ENCODE data around the gene OAT.
A peak's percentile ranks its signal among the peaks of the same experiment; 100 is the strongest.

Gene OAT

DNA sequence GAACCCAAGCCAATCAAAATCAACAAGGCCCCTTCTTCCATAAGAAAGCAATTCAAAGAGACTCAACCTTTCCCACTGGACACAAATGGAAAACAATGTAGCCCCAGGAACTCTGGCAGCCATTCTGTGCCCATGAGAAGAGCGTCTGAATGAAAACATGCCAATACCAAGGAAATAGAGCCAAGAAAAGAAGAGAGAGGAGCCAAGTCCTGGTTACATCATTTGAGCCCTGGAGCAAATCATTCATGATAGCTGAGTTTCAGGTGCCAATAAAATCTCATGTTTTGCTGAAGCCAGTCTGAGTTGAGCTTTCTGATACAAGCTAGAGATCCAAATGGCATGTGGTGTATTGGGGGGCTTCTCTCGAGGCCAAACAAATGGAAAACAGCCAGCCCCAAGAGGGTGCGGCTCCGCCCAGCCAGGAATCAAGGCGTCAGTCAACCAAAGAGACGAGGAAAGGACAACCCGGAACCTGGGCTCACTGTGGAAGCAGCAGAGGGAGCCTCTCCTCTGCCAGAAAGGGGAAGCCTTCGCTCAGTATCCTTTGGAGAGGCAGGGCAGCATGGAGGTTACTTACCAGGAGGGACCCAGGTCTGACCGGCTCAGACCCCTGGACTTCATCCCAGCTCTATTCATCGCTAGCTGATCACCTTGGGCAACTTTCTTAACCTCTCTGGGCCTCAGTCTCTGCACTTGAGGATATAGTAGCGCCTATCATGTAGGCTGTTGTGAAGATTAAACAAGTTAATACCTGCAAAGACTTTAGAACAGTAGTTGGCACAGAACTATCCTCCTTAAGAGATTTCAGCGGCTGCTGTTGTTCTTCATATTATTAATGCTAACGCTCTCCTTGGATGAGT lies 61.8 kb downstream of the OAT start:
- peaks cover 21% of the 10 kb centered on the region for H3K9me3 ChIP-seq (ENCODE audit: insufficient read depth, low read length, severe bottlenecking)
- no peak for ATAC-seq (ENCODE audit: insufficient read depth, low read depth)
- H3K4me1 ChIP-seq (ENCODE audit: insufficient read depth, low read length), result peaks cover 26% of the 10 kb centered on the region
- no peak overlapping the region for H3K4me3 ChIP-seq (ENCODE audit: low read depth in 1 of 2, low read length in 2 of 2)
- H3K27ac ChIP-seq (ENCODE audit: low read length), result no peak overlapping the region
- H3K9ac ChIP-seq (ENCODE audit: low read depth, low read length), result no peak overlapping the region
- H2AFZ ChIP-seq (ENCODE audit: low read depth, low read length), result no peak overlapping the region
- H3K79me2 ChIP-seq (ENCODE audit: insufficient read depth, low read length), result no peaks in the 10 kb centered on the region
- TF ChIP-seq, protein P1, sequence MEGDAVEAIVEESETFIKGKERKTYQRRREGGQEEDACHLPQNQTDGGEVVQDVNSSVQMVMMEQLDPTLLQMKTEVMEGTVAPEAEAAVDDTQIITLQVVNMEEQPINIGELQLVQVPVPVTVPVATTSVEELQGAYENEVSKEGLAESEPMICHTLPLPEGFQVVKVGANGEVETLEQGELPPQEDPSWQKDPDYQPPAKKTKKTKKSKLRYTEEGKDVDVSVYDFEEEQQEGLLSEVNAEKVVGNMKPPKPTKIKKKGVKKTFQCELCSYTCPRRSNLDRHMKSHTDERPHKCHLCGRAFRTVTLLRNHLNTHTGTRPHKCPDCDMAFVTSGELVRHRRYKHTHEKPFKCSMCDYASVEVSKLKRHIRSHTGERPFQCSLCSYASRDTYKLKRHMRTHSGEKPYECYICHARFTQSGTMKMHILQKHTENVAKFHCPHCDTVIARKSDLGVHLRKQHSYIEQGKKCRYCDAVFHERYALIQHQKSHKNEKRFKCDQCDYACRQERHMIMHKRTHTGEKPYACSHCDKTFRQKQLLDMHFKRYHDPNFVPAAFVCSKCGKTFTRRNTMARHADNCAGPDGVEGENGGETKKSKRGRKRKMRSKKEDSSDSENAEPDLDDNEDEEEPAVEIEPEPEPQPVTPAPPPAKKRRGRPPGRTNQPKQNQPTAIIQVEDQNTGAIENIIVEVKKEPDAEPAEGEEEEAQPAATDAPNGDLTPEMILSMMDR (IDR thresholded peaks at IDR 0.05; ENCODE audit: borderline replicate concordance, extremely low read depth, low read length, poor library complexity, severe bottlenecking), result no peak
- no peak for TF ChIP-seq EZH2 (IDR thresholded peaks at IDR 0.05; ENCODE audit: borderline replicate concordance, low read depth, low read length, severe bottlenecking)
- H3K36me3 ChIP-seq (ENCODE audit: insufficient read depth, low read length), result no peaks in the 10 kb centered on the region
- no peaks in the 10 kb centered on the region for H3K27me3 ChIP-seq (ENCODE audit: insufficient read depth, low read length, poor library complexity)
- no peaks in the 10 kb centered on the region for H4K20me1 ChIP-seq (ENCODE audit: insufficient read depth, low read length)
- H3K4me2 ChIP-seq (ENCODE audit: insufficient read depth, low read length), result no peak overlapping the region
- no peak for DNase-seq

DNA sequence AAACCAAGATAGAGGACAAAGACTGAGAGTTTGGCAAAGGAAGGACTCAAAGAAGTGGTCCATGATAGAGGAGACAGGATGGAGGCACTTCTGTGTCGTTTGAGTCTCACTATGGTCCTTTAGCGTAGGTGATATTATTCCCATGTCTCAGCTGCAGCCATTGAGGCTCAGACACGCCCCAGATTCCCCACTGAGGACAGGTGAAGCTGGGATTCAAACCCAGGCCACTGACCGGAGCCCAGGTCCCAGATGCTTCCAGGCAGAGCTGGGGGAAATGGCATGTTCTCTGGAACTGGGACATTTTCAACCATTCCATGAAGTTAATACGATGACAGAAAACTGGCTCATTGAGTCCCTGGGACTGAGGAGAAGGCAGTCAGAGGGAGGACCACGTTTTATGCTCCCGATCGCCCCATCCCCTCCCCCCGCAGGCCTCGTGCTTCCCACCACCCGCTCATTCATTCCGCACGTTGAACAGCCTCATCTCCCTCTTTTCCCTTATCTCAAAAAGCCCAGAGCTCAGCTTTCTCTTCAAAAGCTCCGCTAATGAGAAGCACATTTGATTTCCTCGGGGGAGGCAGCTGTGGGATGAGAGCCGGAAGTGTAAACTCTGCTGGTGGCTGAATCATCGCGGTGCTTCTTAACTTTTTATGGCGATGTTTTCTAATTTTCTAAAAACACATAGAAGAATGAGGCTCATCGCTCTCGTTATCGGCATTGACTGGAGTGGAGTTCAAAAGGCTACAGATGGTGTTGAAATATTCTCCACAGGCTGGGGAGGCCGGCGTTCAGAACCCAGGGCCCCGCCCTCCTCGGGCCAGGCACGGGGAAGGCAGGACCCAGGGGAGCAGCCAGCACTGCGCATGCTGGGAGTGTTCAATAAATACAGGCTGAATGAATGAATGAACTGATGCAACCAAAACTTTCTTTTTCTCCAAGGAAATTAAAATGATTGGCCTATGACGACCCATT lies 64.0 kb downstream of the OAT start:
- Histone ChIP-seq H3K27me3 (ENCODE audit: insufficient read depth, low read length, poor library complexity) (no peaks in the 10 kb centered on the region), H3K9ac (ENCODE audit: low read depth, low read length) (peak overlapping the region; percentile 53), H3K4me3 (ENCODE audit: low read depth in 1 of 2, low read length in 2 of 2) (peak overlapping the region; percentile 5 to 52; a peak in 3 of 4 replicates), H3K4me1 (ENCODE audit: insufficient read depth, low read length) (peaks cover 26% of the 10 kb centered on the region), H3K9me3 (ENCODE audit: insufficient read depth, low read length, severe bottlenecking) (peaks cover 13% of the 10 kb centered on the region), H3K4me2 (ENCODE audit: insufficient read depth, low read length) (peak overlapping the region; percentile 66), H2AFZ (ENCODE audit: low read depth, low read length) (peak overlapping the region; percentile 81), H4K20me1 (ENCODE audit: insufficient read depth, low read length) (no peaks in the 10 kb centered on the region), H3K27ac (ENCODE audit: low read length) (peak overlapping the region; percentile 76), H3K36me3 (ENCODE audit: insufficient read depth, low read length) (no peaks in the 10 kb centered on the region), H3K79me2 (ENCODE audit: insufficient read depth, low read length) (no peaks in the 10 kb centered on the region)
- DNase-seq (peak; percentile 81), ATAC-seq (ENCODE audit: insufficient read depth, low read depth) (peak; percentile 96)
- TF ChIP-seq, protein P1 (IDR thresholded peaks at IDR 0.05; ENCODE audit: borderline replicate concordance, extremely low read depth, low read length, poor library complexity, severe bottlenecking), result no peak
- TF ChIP-seq EZH2 (IDR thresholded peaks at IDR 0.05; ENCODE audit: borderline replicate concordance, low read depth, low read length, severe bottlenecking), result no peak

GRCh38 chr10:124353896-124354295 lies 64.8 kb downstream of the OAT start:
- H3K79me2 ChIP-seq (ENCODE audit: insufficient read depth, low read length), result no peaks in the 10 kb centered on the region
- peak overlapping the region; percentile 66 for H3K4me2 ChIP-seq (ENCODE audit: insufficient read depth, low read length)
- peak overlapping the region in 1 of 2 experiments; percentile 52; a peak in 2 of 4 replicates for H3K4me3 ChIP-seq (ENCODE audit: low read depth in 1 of 2, low read length in 2 of 2)
- peak overlapping the region; percentile 76 for H3K27ac ChIP-seq (ENCODE audit: low read length)
- peaks cover 26% of the 10 kb centered on the region for H3K4me1 ChIP-seq (ENCODE audit: insufficient read depth, low read length)
- H3K36me3 ChIP-seq (ENCODE audit: insufficient read depth, low read length), result no peaks in the 10 kb centered on the region
- DNase-seq, result no peak
- no peak for ATAC-seq (ENCODE audit: insufficient read depth, low read depth)
- peak overlapping the region; percentile 53 for H3K9ac ChIP-seq (ENCODE audit: low read depth, low read length)
- H3K9me3 ChIP-seq (ENCODE audit: insufficient read depth, low read length, severe bottlenecking), result peaks cover 5% of the 10 kb centered on the region
- no peak for TF ChIP-seq EZH2 (IDR thresholded peaks at IDR 0.05; ENCODE audit: borderline replicate concordance, low read depth, low read length, severe bottlenecking)
- TF ChIP-seq, protein P1 (IDR thresholded peaks at IDR 0.05; ENCODE audit: borderline replicate concordance, extremely low read depth, low read length, poor library complexity, severe bottlenecking), result no peak
- H2AFZ ChIP-seq (ENCODE audit: low read depth, low read length), result peak overlapping the region; percentile 81
- no peaks in the 10 kb centered on the region for H3K27me3 ChIP-seq (ENCODE audit: insufficient read depth, low read length, poor library complexity)
- H4K20me1 ChIP-seq (ENCODE audit: insufficient read depth, low read length), result no peaks in the 10 kb centered on the region
